Peyer's patch (tissue), 4 donors: ENCODE measurements around the gene ATG16L2. TPM values are rescaled to one million over a fixed set of nuclear protein-coding genes. Genes with fewer than 3 reads are reported as not detected.
"Not testable (repeated sequence)": the region's sequence is repeated elsewhere in the genome, so short reads cannot be mapped to it uniquely, and the experiment has no call there.

Experiments used
- DNase-seq, 3 donors: peaks; one replicate each; pipeline ENCODE4 v3.0.0-alpha.2; 2017 to 2019
- H3K27ac ChIP-seq, 4 donors: fragments of 200-600 bp; sonication (generic); one replicate each; pipeline ENCODE4 v1.5.1; 2016 to 2019
- H3K27me3 ChIP-seq, 2 donors: fragments of 200-600 bp; sonication (generic); one replicate each; pipeline ENCODE4 v1.5.1; 2019
- H3K36me3 ChIP-seq, 3 donors: fragments of 200-600 bp; sonication (generic); one replicate each; pipeline ENCODE4 v1.5.1; 2016 to 2019
- H3K4me1 ChIP-seq, 4 donors: fragments of 200-600 bp; sonication (generic); one replicate each; pipeline ENCODE4 v1.5.1; 2016 to 2019
- H3K4me3 ChIP-seq, 4 donors: fragments of 200-600 bp; sonication (generic); 1 replicate in 3 of 4; 2 replicates in 1 of 4; pipeline ENCODE4 v1.5.1; 2016 to 2019; ENCODE audit warnings: mild to moderate bottlenecking in 1 of 4
- H3K9me3 ChIP-seq, 4 donors: fragments of 200-600 bp; sonication (generic); one replicate each; pipeline ENCODE4 v1.5.1; 2016 to 2019; ENCODE audit warnings: mild to moderate bottlenecking in 1 of 4
- POLR2A ChIP-seq, 2 donors: fragments of 450-650 bp; IDR thresholded peaks; one replicate each; pipeline ENCODE4 v1.5.1; 2017; ENCODE audit warnings: antibody characterized with exemption in 2 of 2, mild to moderate bottlenecking in 2 of 2, moderate library complexity in 2 of 2
- total RNA-seq, 4 donors: library from RNA; depleted of rRNA; stranded (reverse); fragments of >200 nt; gene quantifications; one replicate each; pipeline ENCODE4 v1.1.0, GENCODE V29; 2016
- TF ChIP-seq, protein P1 (sequence below), 6 experiments: fragments of 450-650 bp in 4 of 6; fragments of 200-600 bp in 2 of 6; sonication (generic) in 1 of 6; IDR thresholded peaks; one replicate each; pipeline ENCODE4 v1.5.1; 2017 to 2019; ENCODE audit warnings: antibody characterized with exemption in 6 of 6, mild to moderate bottlenecking in 3 of 6, moderate library complexity in 1 of 6

ATG16L2 gene
- total RNA-seq, 4 donors from 2014 or later = 39.9 to 226 (median 65.0) TPM

DNA sequence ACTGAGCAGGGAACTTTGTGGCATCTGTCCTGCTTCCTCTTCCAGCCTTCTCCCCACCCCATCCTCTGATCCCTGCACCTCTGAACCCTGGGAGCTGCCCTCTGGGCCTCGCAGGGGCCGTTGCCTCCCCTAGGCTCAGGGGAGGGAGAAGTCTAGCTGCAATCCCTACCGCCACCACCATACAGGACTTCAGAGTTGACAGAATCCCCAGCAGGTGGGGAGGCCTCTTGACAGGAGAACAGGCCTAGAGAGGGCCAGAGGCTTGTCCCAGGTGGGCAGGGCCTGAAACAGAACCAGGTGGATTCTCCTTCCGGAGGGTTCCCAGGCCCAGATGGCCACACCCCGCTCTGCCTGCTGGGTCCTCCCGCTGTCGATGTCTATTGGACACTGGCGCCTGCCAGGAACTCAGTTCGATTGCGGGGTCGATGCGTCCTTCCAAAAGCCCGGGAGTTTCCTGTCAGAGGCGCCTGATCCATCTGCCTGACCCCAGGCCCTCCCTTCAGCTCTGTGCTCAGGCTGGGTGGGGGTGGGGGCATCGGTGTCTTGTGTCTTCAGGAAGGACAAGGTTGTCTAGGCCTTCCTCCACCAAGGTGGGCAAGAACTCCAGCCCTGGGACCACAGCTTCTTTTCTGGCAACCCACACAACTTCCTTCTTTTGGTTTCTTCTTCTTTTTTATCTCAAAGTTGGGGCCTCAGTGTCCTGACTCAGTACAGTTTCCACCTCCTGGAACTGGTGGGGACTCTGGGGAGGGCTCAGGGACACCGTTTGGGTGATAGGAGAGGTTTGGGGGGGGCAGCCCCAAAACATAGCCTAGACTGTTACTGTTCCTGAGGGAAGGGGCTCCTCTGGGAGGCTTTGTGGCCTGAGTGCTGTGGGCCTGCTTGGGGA, 26.8 kb upstream of the ATG16L2 start:
- TF ChIP-seq, protein P1, sequence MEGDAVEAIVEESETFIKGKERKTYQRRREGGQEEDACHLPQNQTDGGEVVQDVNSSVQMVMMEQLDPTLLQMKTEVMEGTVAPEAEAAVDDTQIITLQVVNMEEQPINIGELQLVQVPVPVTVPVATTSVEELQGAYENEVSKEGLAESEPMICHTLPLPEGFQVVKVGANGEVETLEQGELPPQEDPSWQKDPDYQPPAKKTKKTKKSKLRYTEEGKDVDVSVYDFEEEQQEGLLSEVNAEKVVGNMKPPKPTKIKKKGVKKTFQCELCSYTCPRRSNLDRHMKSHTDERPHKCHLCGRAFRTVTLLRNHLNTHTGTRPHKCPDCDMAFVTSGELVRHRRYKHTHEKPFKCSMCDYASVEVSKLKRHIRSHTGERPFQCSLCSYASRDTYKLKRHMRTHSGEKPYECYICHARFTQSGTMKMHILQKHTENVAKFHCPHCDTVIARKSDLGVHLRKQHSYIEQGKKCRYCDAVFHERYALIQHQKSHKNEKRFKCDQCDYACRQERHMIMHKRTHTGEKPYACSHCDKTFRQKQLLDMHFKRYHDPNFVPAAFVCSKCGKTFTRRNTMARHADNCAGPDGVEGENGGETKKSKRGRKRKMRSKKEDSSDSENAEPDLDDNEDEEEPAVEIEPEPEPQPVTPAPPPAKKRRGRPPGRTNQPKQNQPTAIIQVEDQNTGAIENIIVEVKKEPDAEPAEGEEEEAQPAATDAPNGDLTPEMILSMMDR (IDR thresholded peaks at IDR 0.05) = peak in 5 of 6 experiments; percentile 15 to 60 (median 49)
- no peak for TF ChIP-seq POLR2A (IDR thresholded peaks at IDR 0.05)
- peak; percentile 54 to 77 (median 71) for DNase-seq
- Histone ChIP-seq H3K4me1 (peaks cover 5 to 34% (median 14%) of the 10 kb centered on the region in 4 donors), H3K36me3 (no peaks in the 10 kb centered on the region), H3K27ac (peak overlapping the region; percentile 61 to 76 (median 74)), H3K4me3 (no peak overlapping the region), H3K27me3 (no peaks in the 10 kb centered on the region), H3K9me3 (no peaks in the 10 kb centered on the region)

DNA sequence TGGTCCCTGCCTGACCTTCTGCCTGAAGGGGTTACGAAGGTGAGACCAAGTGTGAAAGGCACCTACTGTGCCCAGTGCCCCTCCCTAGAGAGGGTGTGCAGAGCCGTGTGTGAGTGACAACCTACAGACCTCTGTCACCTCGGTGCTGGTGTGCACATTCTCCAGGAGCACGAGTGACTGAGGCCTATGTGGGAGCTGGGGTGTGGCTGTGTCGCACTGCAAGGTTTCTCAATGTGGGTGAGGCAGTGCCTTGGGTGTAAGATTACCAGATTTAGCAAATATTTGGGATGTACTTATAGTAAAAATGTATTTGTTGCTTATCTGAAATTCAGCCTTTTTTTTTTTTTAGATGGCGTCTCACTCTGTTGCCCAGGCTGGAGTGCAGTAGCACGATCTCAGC, 26.0 kb upstream of the ATG16L2 start:
- peaks cover 5 to 41% (median 17%) of the 10 kb centered on the region in 4 donors for H3K4me1 ChIP-seq
- DNase-seq = no peak

DNA sequence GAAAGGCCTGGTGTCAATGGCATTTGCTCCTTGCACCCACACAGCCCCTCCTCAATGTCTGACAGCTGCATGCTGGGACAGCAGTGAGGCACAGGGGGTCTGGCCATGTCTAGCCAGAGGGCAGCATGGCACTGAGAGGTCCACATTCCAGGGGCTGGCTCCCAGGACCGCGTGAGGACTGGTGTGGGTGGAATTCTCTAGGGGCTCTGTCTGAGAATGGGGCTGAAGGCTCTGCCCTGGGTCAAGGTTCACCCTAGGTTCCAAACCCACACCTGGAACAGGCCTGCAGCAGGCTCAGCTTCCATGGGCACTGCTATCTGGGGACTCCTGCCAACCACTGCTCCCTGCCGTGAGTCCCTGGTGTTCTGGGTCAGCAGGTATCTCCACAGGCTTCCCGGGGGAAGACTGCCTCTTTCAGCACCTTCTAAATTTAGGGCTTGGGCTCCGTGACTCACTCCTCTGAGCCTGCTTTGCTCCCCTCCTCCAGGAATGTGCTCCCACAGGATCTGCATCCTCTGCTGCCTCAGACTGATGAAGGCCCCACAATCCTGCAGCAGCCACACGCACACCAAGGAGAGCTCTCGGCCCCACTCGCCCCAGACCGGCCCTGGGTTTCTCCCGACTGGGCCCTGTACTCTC, 24.6 kb upstream of the ATG16L2 start:
- H3K27ac ChIP-seq = peak overlapping the region in 1 of 4 donors; percentile 28
- no peak overlapping the region for H3K4me3 ChIP-seq
- TF ChIP-seq, protein P1 (IDR thresholded peaks at IDR 0.05) = no peak
- TF ChIP-seq POLR2A (IDR thresholded peaks at IDR 0.05) = no peak
- H3K27me3 ChIP-seq = no peaks in the 10 kb centered on the region
- peaks cover 5 to 42% (median 22%) of the 10 kb centered on the region in 4 donors for H3K4me1 ChIP-seq
- no peaks in the 10 kb centered on the region for H3K9me3 ChIP-seq
- DNase-seq = no peak
- no peaks in the 10 kb centered on the region for H3K36me3 ChIP-seq

More for the DNA sequence above, 26.0 kb upstream of the ATG16L2 start:
- Histone ChIP-seq H3K9me3 (no peaks in the 10 kb centered on the region), H3K27ac (peak overlapping the region; percentile 61 to 76 (median 74)), H3K27me3 (no peaks in the 10 kb centered on the region), H3K4me3 (no peak overlapping the region), H3K36me3 (no peaks in the 10 kb centered on the region)
- TF ChIP-seq, protein P1 (IDR thresholded peaks at IDR 0.05) = no peak
- TF ChIP-seq POLR2A (IDR thresholded peaks at IDR 0.05) = no peak

DNA sequence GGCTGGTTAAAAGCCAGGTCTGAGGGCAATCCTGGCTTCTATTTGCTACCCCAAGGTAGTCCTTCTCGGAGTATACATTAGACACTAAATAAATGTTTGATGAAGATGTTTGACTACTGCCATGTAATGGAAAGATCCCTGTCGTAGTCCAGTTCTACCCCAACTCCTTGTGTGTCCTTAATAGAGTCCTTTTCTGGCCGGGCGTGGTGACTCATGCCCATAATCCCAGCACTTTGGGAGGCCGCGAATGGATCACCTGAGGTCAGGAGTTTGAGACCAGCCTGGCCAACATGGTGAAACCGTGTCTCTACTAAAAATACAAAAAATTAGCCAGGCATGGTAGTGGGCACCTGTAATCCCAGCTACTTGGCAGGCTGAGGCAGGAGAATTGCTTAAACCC, 23.0 kb upstream of the ATG16L2 start:
- H3K4me3 ChIP-seq, H3K27me3 ChIP-seq, H3K9me3 ChIP-seq, DNase-seq, H3K36me3 ChIP-seq, H3K27ac ChIP-seq: not testable (repeated sequence)
- peaks cover 5 to 33% (median 22%) of the 10 kb centered on the region in 4 donors for H3K4me1 ChIP-seq

DNA sequence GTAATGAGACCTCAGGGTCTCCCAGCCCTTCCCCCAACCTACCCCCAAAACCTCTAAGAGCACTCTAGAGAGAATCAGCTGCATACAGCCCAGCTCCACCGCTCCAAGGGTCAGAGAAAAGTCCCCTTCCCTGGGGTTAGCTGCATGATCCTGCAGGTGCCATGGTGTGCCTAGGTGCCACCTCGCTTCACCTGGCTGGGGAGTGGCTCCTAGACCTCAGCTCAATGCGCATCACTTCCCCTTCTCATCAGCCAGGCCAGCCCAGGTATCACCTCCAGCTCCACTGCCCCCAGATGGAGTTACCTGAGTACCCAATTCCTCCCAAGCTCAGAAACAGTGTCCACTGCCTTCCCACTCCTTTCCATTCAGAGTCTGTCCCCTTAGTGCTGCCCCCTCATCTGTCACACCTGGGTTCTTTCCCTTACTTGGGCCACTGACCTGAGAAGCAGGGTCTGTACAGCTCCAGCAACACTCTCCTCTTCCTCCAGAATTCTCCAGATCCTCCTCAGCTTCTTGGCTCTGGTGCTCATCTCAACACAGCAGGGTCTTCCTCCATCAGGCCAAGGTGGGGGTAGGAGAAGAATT, 21.7 kb upstream of the ATG16L2 start:
- peaks cover 0 to 23% (median 15%) of the 10 kb centered on the region in 4 donors for H3K4me1 ChIP-seq
- no peaks in the 10 kb centered on the region for H3K9me3 ChIP-seq
- no peaks in the 10 kb centered on the region for H3K27me3 ChIP-seq
- TF ChIP-seq, protein P1 (IDR thresholded peaks at IDR 0.05) = no peak
- TF ChIP-seq POLR2A (IDR thresholded peaks at IDR 0.05) = no peak
- DNase-seq = peak in 1 of 3 donors; percentile 39
- H3K36me3 ChIP-seq = no peaks in the 10 kb centered on the region
- peak overlapping the region in 2 of 4 donors; percentile 91 to 96 for H3K27ac ChIP-seq
- no peak overlapping the region for H3K4me3 ChIP-seq
